Measurements from ENCODE around the gene CMTM7. TPM values are rescaled to one million over a fixed set of nuclear protein-coding genes. Genes with fewer than 3 reads are reported as not detected.
A peak's percentile ranks its signal among the peaks of the same experiment; 100 is the strongest.

CMTM7 gene
- total RNA-seq, 4 donors from 2014 or later = 14.8 to 24.7 (median 22.0) TPM

DNA sequence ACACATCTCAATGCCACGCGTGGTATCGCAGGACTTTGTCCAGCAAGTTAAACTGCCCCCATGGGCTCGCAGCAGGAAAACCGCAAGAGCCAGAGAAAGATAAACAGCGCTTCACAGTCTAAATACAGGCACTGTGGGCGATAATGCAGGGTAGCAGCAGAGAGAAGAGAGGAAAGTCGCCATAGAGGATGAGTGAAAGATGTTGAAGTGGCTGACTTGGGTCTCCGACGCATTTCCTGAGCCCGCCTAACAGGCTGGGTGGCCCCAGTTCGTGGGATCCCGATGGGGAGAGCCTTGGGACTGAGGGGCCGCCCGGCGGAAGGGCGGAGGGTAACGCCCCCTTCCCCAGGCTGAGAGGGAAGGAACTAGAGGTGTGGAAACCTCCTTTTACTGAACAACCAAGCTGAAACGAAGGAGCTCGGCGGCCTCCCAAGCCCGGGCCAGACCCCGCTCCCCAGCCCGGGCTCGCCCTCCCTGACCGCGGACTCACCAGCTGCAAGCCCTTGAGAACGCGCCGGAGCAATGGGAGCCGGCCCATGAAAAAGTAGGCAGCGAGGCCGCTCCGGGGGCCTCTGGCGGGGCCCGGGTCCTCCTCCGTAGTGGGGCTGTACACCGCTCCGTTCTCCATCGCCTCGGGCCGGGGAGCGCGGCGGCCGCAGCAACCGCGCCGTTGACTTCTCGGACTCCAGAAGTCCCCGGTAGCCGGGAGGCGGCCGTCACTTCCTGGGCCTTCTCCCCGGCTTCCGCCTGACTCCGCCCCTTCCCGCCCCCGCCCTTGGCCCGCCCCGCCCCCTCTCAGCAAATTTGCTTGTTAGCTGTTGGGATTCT is 110.7 kb downstream of the CMTM7 start, which contains the start of gene CMTM6:
CMTM6 (minus strand) TSS at position 735 of the 828 bp plus-strand sequence; CDS start at position 628, 107 bp downstream.
- H3K9me3 ChIP-seq = no peaks in the 10 kb centered on the region
- peaks cover 0 to 7% of the 10 kb centered on the region in 2 donors for H3K4me1 ChIP-seq
- DNase-seq = peak; percentile 82
- TF ChIP-seq, protein P1, sequence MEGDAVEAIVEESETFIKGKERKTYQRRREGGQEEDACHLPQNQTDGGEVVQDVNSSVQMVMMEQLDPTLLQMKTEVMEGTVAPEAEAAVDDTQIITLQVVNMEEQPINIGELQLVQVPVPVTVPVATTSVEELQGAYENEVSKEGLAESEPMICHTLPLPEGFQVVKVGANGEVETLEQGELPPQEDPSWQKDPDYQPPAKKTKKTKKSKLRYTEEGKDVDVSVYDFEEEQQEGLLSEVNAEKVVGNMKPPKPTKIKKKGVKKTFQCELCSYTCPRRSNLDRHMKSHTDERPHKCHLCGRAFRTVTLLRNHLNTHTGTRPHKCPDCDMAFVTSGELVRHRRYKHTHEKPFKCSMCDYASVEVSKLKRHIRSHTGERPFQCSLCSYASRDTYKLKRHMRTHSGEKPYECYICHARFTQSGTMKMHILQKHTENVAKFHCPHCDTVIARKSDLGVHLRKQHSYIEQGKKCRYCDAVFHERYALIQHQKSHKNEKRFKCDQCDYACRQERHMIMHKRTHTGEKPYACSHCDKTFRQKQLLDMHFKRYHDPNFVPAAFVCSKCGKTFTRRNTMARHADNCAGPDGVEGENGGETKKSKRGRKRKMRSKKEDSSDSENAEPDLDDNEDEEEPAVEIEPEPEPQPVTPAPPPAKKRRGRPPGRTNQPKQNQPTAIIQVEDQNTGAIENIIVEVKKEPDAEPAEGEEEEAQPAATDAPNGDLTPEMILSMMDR (IDR thresholded peaks at IDR 0.05) = no peak
- peak; percentile 16 to 76 for TF ChIP-seq POLR2A (IDR thresholded peaks at IDR 0.05)
- H3K4me3 ChIP-seq (replicated peaks in 1 of 3) = peak within 1 kb of the TSS; percentile 9 to 94 (median 62)
- no peaks in the 10 kb centered on the region for H3K36me3 ChIP-seq
- H3K27ac ChIP-seq = peak within 1 kb of the TSS; percentile 90 to 92 (median 91)
- 0 to 1% methylated on average over 38 to 44 of the region's 61 CpGs for WGBS, 2 donors
- no peaks in the 10 kb centered on the region for H3K27me3 ChIP-seq
- intact Hi-C loops (cut with DNase I) = loop anchor here (10.0 kb wide), 1 partner anchor 432 kb away; no protein-coding TSS in a partner anchor

DNA sequence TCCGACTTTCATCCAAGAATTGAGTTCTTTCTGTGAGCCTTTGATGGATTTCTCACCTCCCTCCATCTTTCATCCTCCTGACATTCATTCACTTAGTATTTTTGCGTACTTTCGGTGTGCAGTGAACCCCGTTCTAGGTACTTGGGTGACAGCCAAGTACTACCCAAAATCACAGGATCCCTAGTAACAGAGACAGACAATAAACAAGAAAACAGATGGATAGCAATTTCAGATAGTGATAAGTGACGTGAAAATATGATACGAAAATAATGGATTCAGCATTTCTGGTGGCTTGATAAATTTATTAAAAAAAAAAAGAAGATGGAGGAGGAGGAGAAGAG is 111.3 kb downstream of the CMTM7 start:
- WGBS, 2 donors = 3 to 6% methylated on average over 6 of the region's 6 CpGs
- H3K4me1 ChIP-seq = peaks cover 0 to 7% of the 10 kb centered on the region in 2 donors
- no peaks in the 10 kb centered on the region for H3K27me3 ChIP-seq
- H3K27ac ChIP-seq = peak overlapping the region; percentile 90 to 92 (median 91)
- H3K4me3 ChIP-seq (replicated peaks in 1 of 3) = peak overlapping the region in 2 of 3 donors; percentile 62 to 94
- no peaks in the 10 kb centered on the region for H3K9me3 ChIP-seq
- H3K36me3 ChIP-seq = no peaks in the 10 kb centered on the region
- no peak for DNase-seq
- TF ChIP-seq, protein P1 (IDR thresholded peaks at IDR 0.05) = no peak
- no peak for TF ChIP-seq POLR2A (IDR thresholded peaks at IDR 0.05)
- intact Hi-C loops (cut with DNase I) = loop anchor here (10.0 kb wide), 1 partner anchor 432 kb away; no protein-coding TSS in a partner anchor

Other genes with a start within 250 kb of the CMTM7 start
- gene CMTM8, start 153.2 kb upstream of the CMTM7 start, total RNA-seq = 10 to 100 TPM in 2 of 4 donors, 1 to 10 TPM in 2; 6.6 to 17.3 (median 11.0) TPM
- gene CMTM6, start 111.0 kb downstream of the CMTM7 start, total RNA-seq = 100 to 1,000 TPM in 1 of 4 donors, 10 to 100 TPM in 3; 63.8 to 124 (median 71.3) TPM
- 10 to 100 TPM; 23.5 to 46.0 (median 26.5) TPM for gene DYNC1LI1, start 179.0 kb downstream of the CMTM7 start, total RNA-seq

Data from thyroid gland (tissue), 4 donors.